ENCODE data around the gene ZSWIM6.

The ZSWIM6 gene

GRCh38 chr5:61370506-61370905 is 38.4 kb downstream of the ZSWIM6 start:
- Histone ChIP-seq H3K27ac (ENCODE audit: low read depth, low read length, poor library complexity, severe bottlenecking) (no peak overlapping the region), H3K4me1 (ENCODE audit: insufficient read depth, low read length, severe bottlenecking) (no peaks in the 10 kb centered on the region), H3K36me3 (ENCODE audit: insufficient read depth, low read length) (no peaks in the 10 kb centered on the region), H3K9ac (ENCODE audit: low read length) (no peak overlapping the region), H3K4me2 (ENCODE audit: low read length) (no peak overlapping the region), H3K4me3 (ENCODE audit: low read depth, low read length, poor library complexity, severe bottlenecking) (no peak overlapping the region), H4K20me1 (ENCODE audit: insufficient read depth, low read length) (no peaks in the 10 kb centered on the region; the same call in 1 of the 2 replicates), H3K9me2 (ENCODE audit: low read depth, low read length) (no peaks in the 10 kb centered on the region), H3K27me3 (ENCODE audit: insufficient read depth, low read length) (no peaks in the 10 kb centered on the region), H3K79me2 (ENCODE audit: insufficient read depth, low read length) (no peaks in the 10 kb centered on the region), H3F3A (ENCODE audit: insufficient read depth, low read length) (no peaks in the 10 kb centered on the region), H2AFZ (ENCODE audit: low read length) (no peak overlapping the region), H3K9me3 (ENCODE audit: low read length) (no peaks in the 10 kb centered on the region)
- TF ChIP-seq EZH2 (IDR thresholded peaks at IDR 0.05; ENCODE audit: borderline replicate concordance, low read length) (no peak), CTCF (IDR thresholded peaks at IDR 0.05; ENCODE audit: low read length) (no peak)

DNA sequence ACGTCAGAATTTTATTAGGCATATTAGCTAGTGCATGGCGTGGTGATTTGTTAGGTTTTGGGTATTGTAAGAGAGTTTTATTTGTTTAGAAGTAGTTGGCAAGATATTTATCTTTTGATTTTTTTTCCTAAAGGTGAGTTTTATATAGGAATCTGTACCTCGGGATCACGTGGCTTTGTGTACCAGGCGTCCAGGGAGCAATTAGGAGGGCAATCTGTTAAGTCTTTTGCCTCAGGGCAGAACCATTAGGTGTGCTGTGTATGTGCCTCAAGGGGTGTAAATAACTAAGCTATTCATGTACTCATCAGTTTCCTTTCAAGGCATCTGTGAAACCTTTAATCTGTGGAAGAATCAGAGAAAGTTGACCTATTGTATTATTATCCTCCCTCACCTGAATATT is 39.4 kb downstream of the ZSWIM6 start:
- no peaks in the 10 kb centered on the region for H4K20me1 ChIP-seq (ENCODE audit: insufficient read depth, low read length)
- H3K9me3 ChIP-seq (ENCODE audit: low read length), result no peaks in the 10 kb centered on the region
- no peak overlapping the region for H2AFZ ChIP-seq (ENCODE audit: low read length)
- H3K27me3 ChIP-seq (ENCODE audit: insufficient read depth, low read length), result no peaks in the 10 kb centered on the region
- H3K9ac ChIP-seq (ENCODE audit: low read length), result no peak overlapping the region
- no peaks in the 10 kb centered on the region for H3K9me2 ChIP-seq (ENCODE audit: low read depth, low read length)
- no peak overlapping the region for H3K4me2 ChIP-seq (ENCODE audit: low read length)
- H3K4me3 ChIP-seq (ENCODE audit: low read depth, low read length, poor library complexity, severe bottlenecking), result no peak overlapping the region
- no peaks in the 10 kb centered on the region for H3K36me3 ChIP-seq (ENCODE audit: insufficient read depth, low read length)
- no peaks in the 10 kb centered on the region for H3F3A ChIP-seq (ENCODE audit: insufficient read depth, low read length)
- no peaks in the 10 kb centered on the region for H3K79me2 ChIP-seq (ENCODE audit: insufficient read depth, low read length)
- no peaks in the 10 kb centered on the region for H3K4me1 ChIP-seq (ENCODE audit: insufficient read depth, low read length, severe bottlenecking)
- TF ChIP-seq EZH2 (IDR thresholded peaks at IDR 0.05; ENCODE audit: borderline replicate concordance, low read length) (no peak), CTCF (IDR thresholded peaks at IDR 0.05; ENCODE audit: low read length) (no peak)
- no peak overlapping the region for H3K27ac ChIP-seq (ENCODE audit: low read depth, low read length, poor library complexity, severe bottlenecking)

- H3K27ac ChIP-seq (ENCODE audit: low read depth, low read length, poor library complexity, severe bottlenecking), result no peak overlapping the region
- no peak overlapping the region for H2AFZ ChIP-seq (ENCODE audit: low read length)
- no peaks in the 10 kb centered on the region for H4K20me1 ChIP-seq (ENCODE audit: insufficient read depth, low read length)
- no peaks in the 10 kb centered on the region for H3K79me2 ChIP-seq (ENCODE audit: insufficient read depth, low read length)
- no peak overlapping the region for H3K9ac ChIP-seq (ENCODE audit: low read length)
- no peaks in the 10 kb centered on the region for H3K9me2 ChIP-seq (ENCODE audit: low read depth, low read length)
- no peaks in the 10 kb centered on the region for H3F3A ChIP-seq (ENCODE audit: insufficient read depth, low read length)
- TF ChIP-seq CTCF (IDR thresholded peaks at IDR 0.05; ENCODE audit: low read length) (no peak), EZH2 (IDR thresholded peaks at IDR 0.05; ENCODE audit: borderline replicate concordance, low read length) (no peak)
- H3K4me2 ChIP-seq (ENCODE audit: low read length), result no peak overlapping the region
- no peaks in the 10 kb centered on the region for H3K4me1 ChIP-seq (ENCODE audit: insufficient read depth, low read length, severe bottlenecking)
- H3K4me3 ChIP-seq (ENCODE audit: low read depth, low read length, poor library complexity, severe bottlenecking), result no peak overlapping the region
- H3K9me3 ChIP-seq (ENCODE audit: low read length), result no peaks in the 10 kb centered on the region
- H3K36me3 ChIP-seq (ENCODE audit: insufficient read depth, low read length), result no peaks in the 10 kb centered on the region
- H3K27me3 ChIP-seq (ENCODE audit: insufficient read depth, low read length), result no peaks in the 10 kb centered on the region
Observed at GRCh38 chr5:61379677-61380076, 47.6 kb downstream of the ZSWIM6 start.
